Esophagus squamous epithelium (tissue), 4 donors: ENCODE data around the gene HDAC3.

Source experiments
- CTCF ChIP-seq, 6 experiments: fragments of 450-650 bp in 4 of 6; fragments of 200-600 bp in 2 of 6; sonication (generic) in 2 of 6; IDR thresholded peaks; one replicate each; pipeline ENCODE4 v1.5.1; 2016 to 2019; ENCODE audit warnings: antibody characterized with exemption in 6 of 6, mild to moderate bottlenecking in 4 of 6, moderate library complexity in 4 of 6
- POLR2A ChIP-seq, 4 donors: fragments of 450-650 bp; IDR thresholded peaks; one replicate each; pipeline ENCODE4 v1.6.1; 2017; ENCODE audit warnings: antibody characterized with exemption in 4 of 4, mild to moderate bottlenecking in 4 of 4, moderate library complexity in 3 of 4

DNA sequence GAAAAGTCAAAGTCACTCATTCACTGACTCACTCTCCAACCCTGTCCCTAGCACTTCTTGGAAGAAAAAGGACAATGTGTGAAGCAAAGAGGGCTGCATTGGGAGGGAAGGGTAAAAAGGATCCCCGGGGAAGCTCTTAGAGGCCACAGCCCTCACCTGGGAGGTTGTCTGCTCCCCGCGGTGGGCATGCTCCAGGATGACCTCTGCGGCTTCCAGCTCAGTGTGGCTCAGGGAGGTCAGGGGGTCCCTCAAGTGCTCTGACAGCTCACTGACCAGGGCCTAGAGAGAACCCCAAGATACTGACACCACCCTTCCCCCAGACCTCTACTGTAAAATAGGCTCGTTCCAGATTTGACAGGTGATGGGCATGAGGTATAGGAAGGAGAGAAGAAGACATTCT lies 10.6 kb upstream of the HDAC3 start:
- no peak for TF ChIP-seq CTCF (IDR thresholded peaks at IDR 0.05)
- TF ChIP-seq POLR2A (IDR thresholded peaks at IDR 0.05) = no peak
